GM04504 (cell line): ENCODE data around the gene PDRG1.
A peak's percentile ranks its signal among the peaks of the same experiment; 100 is the strongest.

Experiments used
- DNase-seq: peaks from one replicate; pipeline ENCODE4 v3.0.0-alpha.2; 2012; ENCODE audit warnings: low read depth

Gene PDRG1

GRCh38 chr20:31907046-31907445 is 44.8 kb downstream of the PDRG1 start:
- DNase-seq: no peak

GRCh38 chr20:31906001-31906400 is 45.8 kb downstream of the PDRG1 start:
- no peak for DNase-seq

- no peak for DNase-seq
Observed at GRCh38 chr20:31903627-31904386, 48.0 kb downstream of the PDRG1 start.

- DNase-seq: no peak
Observed at GRCh38 chr20:31901615-31902014, 50.2 kb downstream of the PDRG1 start.

- DNase-seq: no peak
Observed at GRCh38 chr20:31897541-31897940, 54.3 kb downstream of the PDRG1 start.

- no peak for DNase-seq
Observed at GRCh38 chr20:31896049-31896448, 55.8 kb downstream of the PDRG1 start.

GRCh38 chr20:31894980-31895675 is 56.7 kb downstream of the PDRG1 start:
- DNase-seq: peak; percentile 47
